AG04449 (cell line): Measurements from ENCODE around the gene RRBP1.

Experiments used
- CTCF ChIA-PET: fragments of 350-600 bp; formaldehyde crosslinking; extraction: SDS; loops from one replicate; lab custom pipeline; 2021; ENCODE audit warnings: antibody characterized with exemption; lab: Yijun Ruan, JAX
- POLR2A ChIA-PET: fragments of 400-600, 350-600 bp; formaldehyde crosslinking; extraction: SDS; loops from one replicate; lab custom pipeline; 2020; ENCODE audit warnings: antibody characterized with exemption, inconsistent platforms; lab: Yijun Ruan, JAX
- DNase-seq: peaks from one replicate; pipeline ENCODE4 v3.0.0-alpha.2; 2010; ENCODE audit warnings: low read depth, low spot score
- H3K4me3 ChIP-seq: 2 replicates; pipeline ENCODE4 v1.5.1; 2011; ENCODE audit warnings: low read depth, mild to moderate bottlenecking, control low read depth, low read length
- CTCF ChIP-seq: IDR thresholded peaks from one replicate; pipeline ENCODE4 v1.5.1; 2011; ENCODE audit warnings: mild to moderate bottlenecking, moderate library complexity, low read length, control low read depth, inconsistent platforms; ENCODE audit not compliant: insufficient read depth; ENCODE audit errors: missing control alignments

The RRBP1 gene

GRCh38 chr20:17633221-17633849 is 48.7 kb downstream of the RRBP1 start:
- ChIA-PET POLR2A (interaction anchor here (0.9 kb wide), 1 partner anchor 43 kb away, joined by 3 read pairs; no protein-coding TSS in a partner anchor), CTCF (interaction anchor here (1.1 kb wide), 1 partner anchor 48 kb away, joined by 3 read pairs; the partner anchor contains the start of gene RRBP1)
- H3K4me3 ChIP-seq: no peak overlapping the region
- TF ChIP-seq CTCF: no peak
- no peak for DNase-seq

- no peak overlapping the region for H3K4me3 ChIP-seq
- DNase-seq: no peak
- no peak for TF ChIP-seq CTCF
- CTCF ChIA-PET: interaction anchor here (0.9 to 2.2 kb wide), 5 partner anchors 14 to 268 kb away, joined by 3 to 11 read pairs (median 3); no protein-coding TSS in a partner anchor
- POLR2A ChIA-PET: no interaction called here
Observed at GRCh38 chr20:17631576-17632319, 50.3 kb downstream of the RRBP1 start.

- H3K4me3 ChIP-seq: no peak overlapping the region
- DNase-seq: no peak
- TF ChIP-seq CTCF: no peak
- ChIA-PET CTCF (interaction anchor here (0.9 to 2.2 kb wide), 4 partner anchors 13 to 269 kb away, joined by 3 to 11 read pairs (median 3); no protein-coding TSS in a partner anchor), POLR2A (no interaction called here)
Observed at GRCh38 chr20:17630806-17631195, 51.2 kb downstream of the RRBP1 start.

GRCh38 chr20:17630151-17630805 is 51.8 kb downstream of the RRBP1 start:
- CTCF ChIA-PET: interaction anchor here (1.0 to 2.2 kb wide), 5 partner anchors 12 to 366 kb away, joined by 3 to 11 read pairs (median 4); no protein-coding TSS in a partner anchor

GRCh38 chr20:17629678-17630089 is 52.4 kb downstream of the RRBP1 start:
- DNase-seq: no peak
- ChIA-PET CTCF (interaction anchor here (1.0 to 1.6 kb wide), 4 partner anchors 11 to 366 kb away, joined by 3 to 4 read pairs (median 4); no protein-coding TSS in a partner anchor), POLR2A (no interaction called here)
- TF ChIP-seq CTCF: no peak
- H3K4me3 ChIP-seq: no peak overlapping the region

More at GRCh38 chr20:17630151-17630805, 51.8 kb downstream of the RRBP1 start:
- no peak for TF ChIP-seq CTCF
- H3K4me3 ChIP-seq: no peak overlapping the region
- DNase-seq: no peak
- POLR2A ChIA-PET: no interaction called here

- no peak for DNase-seq
- POLR2A ChIA-PET: no interaction called here
- no peak for TF ChIP-seq CTCF
- CTCF ChIA-PET: interaction anchor here (1.0 to 1.6 kb wide), 5 partner anchors 11 to 367 kb away, joined by 3 to 4 read pairs (median 4); no protein-coding TSS in a partner anchor
- H3K4me3 ChIP-seq: no peak overlapping the region
Observed at GRCh38 chr20:17629025-17629424, 53.0 kb downstream of the RRBP1 start.
